Measurements from ENCODE around the gene MORF4L1.

MORF4L1 gene

DNA sequence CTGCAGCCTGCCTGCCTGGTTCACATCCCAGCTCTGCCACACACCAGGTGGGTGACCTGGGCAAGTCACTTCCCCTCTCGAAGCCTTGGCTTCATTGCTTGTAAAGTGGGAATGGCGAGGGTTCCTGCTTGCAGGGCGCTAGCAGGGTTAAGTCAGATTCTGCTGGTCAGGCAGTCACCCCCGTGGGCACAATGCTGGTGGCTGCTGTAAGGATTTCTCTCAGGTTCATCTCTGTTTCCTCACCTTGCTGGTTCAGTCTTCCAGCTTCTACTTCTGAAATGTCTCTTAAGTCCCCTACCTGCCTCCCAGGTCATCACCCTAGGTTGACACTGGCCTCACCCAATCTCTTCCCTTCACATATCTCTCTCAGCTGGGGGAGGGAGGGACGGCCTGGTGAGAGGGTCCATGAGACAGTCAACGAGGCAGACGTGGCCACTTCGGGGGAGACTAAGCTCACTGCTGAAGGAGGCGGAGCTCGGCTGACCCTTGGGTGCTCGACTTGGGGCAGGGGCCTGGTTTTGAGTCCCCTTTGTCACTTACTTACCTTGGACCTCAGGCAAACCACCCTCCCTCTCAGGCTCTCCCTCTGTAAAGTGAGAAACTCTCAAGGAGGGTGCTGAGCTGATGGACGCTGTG, 60.6 kb downstream of the MORF4L1 start:
- TF ChIP-seq, protein P1, sequence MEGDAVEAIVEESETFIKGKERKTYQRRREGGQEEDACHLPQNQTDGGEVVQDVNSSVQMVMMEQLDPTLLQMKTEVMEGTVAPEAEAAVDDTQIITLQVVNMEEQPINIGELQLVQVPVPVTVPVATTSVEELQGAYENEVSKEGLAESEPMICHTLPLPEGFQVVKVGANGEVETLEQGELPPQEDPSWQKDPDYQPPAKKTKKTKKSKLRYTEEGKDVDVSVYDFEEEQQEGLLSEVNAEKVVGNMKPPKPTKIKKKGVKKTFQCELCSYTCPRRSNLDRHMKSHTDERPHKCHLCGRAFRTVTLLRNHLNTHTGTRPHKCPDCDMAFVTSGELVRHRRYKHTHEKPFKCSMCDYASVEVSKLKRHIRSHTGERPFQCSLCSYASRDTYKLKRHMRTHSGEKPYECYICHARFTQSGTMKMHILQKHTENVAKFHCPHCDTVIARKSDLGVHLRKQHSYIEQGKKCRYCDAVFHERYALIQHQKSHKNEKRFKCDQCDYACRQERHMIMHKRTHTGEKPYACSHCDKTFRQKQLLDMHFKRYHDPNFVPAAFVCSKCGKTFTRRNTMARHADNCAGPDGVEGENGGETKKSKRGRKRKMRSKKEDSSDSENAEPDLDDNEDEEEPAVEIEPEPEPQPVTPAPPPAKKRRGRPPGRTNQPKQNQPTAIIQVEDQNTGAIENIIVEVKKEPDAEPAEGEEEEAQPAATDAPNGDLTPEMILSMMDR (IDR thresholded peaks at IDR 0.05; ENCODE audit: control insufficient read depth, insufficient read depth, low read depth, low read length, missing control alignments) = no peak
- DNase-seq (ENCODE audit: low read depth) = no peak
- no peak overlapping the region for H3K4me3 ChIP-seq (ENCODE audit: control insufficient read depth, low read depth, low read length)

DNA sequence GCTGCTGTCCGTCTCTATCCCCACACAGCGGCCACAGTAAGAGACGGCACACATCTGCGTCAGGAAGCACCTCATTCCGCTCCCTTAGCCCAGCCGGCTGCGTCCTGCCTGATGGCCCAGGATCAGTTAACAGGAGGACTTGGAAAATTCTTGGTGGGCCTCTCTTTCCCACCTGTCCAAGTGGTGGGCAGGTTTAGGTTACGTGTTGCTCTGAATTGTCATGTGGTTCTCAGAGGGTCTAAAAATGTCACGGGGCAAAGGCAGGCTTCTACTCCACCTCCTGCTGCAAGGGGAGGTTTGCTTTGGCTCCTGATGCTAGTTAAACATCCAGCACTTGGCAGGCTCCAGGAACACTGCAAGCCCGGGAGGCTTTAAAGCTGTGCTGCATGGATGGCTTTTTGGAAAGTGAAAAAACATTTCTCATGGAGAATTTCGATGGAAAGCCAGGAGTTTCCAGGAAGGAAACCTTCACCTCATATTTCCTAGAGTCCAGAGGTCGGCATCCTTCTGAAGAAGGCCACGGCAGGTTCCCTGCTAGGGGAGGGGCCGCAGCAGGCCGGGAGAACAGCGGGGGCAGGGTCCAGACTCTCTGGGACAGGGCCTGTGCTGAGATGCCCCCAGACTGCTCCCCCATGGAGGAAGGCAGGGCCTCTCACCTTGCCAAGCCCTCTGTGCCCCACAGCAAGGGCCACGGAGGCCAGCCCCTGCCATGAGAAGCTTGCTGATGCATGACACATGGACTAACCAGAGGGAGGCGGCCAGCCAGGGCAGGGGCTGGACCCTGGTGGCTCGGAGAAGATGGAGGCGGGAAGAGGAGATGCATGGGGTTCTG, 61.3 kb downstream of the MORF4L1 start:
- H3K4me3 ChIP-seq (ENCODE audit: control insufficient read depth, low read depth, low read length) = no peak overlapping the region
- TF ChIP-seq, protein P1 (IDR thresholded peaks at IDR 0.05; ENCODE audit: control insufficient read depth, insufficient read depth, low read depth, low read length, missing control alignments) = no peak
- DNase-seq (ENCODE audit: low read depth) = no peak

GRCh38 chr15:78934655-78935023, 61.9 kb downstream of the MORF4L1 start:
- no peak for DNase-seq (ENCODE audit: low read depth)
- TF ChIP-seq, protein P1 (IDR thresholded peaks at IDR 0.05; ENCODE audit: control insufficient read depth, insufficient read depth, low read depth, low read length, missing control alignments) = no peak
- H3K4me3 ChIP-seq (ENCODE audit: control insufficient read depth, low read depth, low read length) = no peak overlapping the region

- TF ChIP-seq, protein P1 (IDR thresholded peaks at IDR 0.05; ENCODE audit: control insufficient read depth, insufficient read depth, low read depth, low read length, missing control alignments) = no peak
- DNase-seq (ENCODE audit: low read depth) = no peak
- no peak overlapping the region for H3K4me3 ChIP-seq (ENCODE audit: control insufficient read depth, low read depth, low read length)
These were observed 64.5 kb downstream of the MORF4L1 start for GRCh38 chr15:78937132-78937739.

DNA sequence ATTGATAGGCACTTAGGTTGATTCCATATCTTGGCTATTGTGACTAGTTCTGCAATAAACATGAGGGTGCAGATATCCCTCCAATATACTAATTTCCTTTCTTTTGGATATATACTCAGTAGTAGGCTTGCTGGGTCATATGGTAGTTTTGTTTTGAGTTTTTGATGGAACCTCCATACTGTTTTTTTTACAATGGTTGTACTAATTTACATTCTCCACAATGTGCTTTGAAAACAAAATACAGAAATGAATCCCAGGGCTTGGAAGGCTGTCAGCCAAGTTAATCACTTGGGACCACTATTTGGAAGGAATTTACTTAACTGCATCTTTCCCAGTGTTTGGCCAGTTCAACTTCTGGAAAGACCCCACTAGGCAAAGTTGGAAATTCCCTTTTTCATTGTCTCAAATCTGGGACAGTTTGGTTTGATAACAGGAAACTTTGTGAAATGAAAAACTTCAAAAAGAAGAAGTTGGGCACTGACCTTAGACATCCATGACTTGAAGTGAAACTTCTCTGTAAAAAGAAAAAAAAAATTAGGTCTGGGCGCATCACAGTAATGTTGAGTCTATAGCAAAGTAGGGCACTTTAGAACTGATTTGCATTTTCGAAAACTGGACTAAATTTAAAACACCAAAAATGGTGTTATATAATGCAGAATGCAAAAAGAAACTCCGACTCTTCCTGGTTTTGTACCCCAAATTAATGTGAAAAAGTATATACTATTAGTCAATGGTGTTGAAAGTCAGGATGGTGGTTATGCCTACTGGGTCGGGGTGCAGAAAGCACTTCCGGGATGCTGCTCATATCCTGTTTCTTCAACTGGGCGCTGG, 66.2 kb downstream of the MORF4L1 start:
- DNase-seq (ENCODE audit: low read depth) = no peak
- TF ChIP-seq, protein P1 (IDR thresholded peaks at IDR 0.05; ENCODE audit: control insufficient read depth, insufficient read depth, low read depth, low read length, missing control alignments) = no peak
- H3K4me3 ChIP-seq (ENCODE audit: control insufficient read depth, low read depth, low read length) = no peak overlapping the region

DNA sequence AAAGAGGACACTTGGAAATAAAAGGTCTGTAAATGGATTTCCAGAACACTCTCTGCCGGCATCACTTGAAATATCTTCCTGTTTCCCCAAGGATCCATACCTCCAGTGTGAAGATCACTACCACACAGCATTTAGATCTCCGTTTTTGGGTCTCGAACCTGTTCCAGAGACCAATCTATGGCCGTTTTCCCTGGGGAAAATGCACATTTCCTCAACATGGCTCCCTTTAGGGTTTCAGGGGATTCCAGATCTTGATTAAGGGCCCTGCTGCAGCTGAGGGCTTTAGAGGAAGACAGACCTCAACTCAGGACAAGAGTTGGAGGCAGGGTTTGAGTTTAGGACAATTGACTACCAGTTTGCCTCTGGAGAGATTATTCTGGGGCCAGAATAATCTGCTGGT, 70.1 kb downstream of the MORF4L1 start:
- TF ChIP-seq, protein P1 (IDR thresholded peaks at IDR 0.05; ENCODE audit: control insufficient read depth, insufficient read depth, low read depth, low read length, missing control alignments) = no peak
- DNase-seq (ENCODE audit: low read depth) = no peak
- no peak overlapping the region for H3K4me3 ChIP-seq (ENCODE audit: control insufficient read depth, low read depth, low read length)

Measured in AG09309 (cell line).